H1 (cell line): Measurements from ENCODE around the gene SLC22A23. TPM values are rescaled to one million over a fixed set of nuclear protein-coding genes. Genes with fewer than 3 reads are reported as not detected.

ENCODE experiments used
- CTCF ChIA-PET: fragments of 300-600 bp; sonication (Branson Sonifier 250); formaldehyde crosslinking; loops from one replicate; lab custom pipeline; 2021; ENCODE audit not compliant: partially characterized antibody; lab: Charles Lee
- POLR2A ChIA-PET: fragments of 300-600 bp; sonication (Branson Sonifier 250); formaldehyde crosslinking; loops from one replicate; lab custom pipeline; 2021; ENCODE audit warnings: inconsistent platforms; ENCODE audit not compliant: partially characterized antibody; lab: Charles Lee
- DNase-seq, 2 experiments: peaks; one replicate each; pipeline versions ENCODE4 v3.0.0 to v3.0.0-alpha.2; 2010 to 2022; ENCODE audit warnings: low spot score in 2 of 2, low read depth in 1 of 2, mixed read lengths in 1 of 2
- FAIRE-seq: peaks from 2 replicates; lab custom pipeline; 2011; peaks lifted over from hg19 to GRCh38; lab: Jason Lieb, UNC
- H2AFZ ChIP-seq: 2 replicates; pipeline ENCODE4 v1.8.1; 2012; ENCODE audit warnings: low read length, inconsistent platforms
- H2AK5ac ChIP-seq: 2 replicates; pipeline ENCODE4 v1.6.1; 2013; ENCODE audit warnings: low read depth, low read length
- H2BK120ac ChIP-seq: replicated peaks from 2 replicates; pipeline ENCODE3; 2013; ENCODE audit warnings: low read depth, low read length, inconsistent platforms
- H2BK12ac ChIP-seq: 2 replicates; pipeline ENCODE4 v1.6.1; 2013; ENCODE audit warnings: low read depth, low read length
- H2BK15ac ChIP-seq: 2 replicates; pipeline ENCODE4 v1.6.1; 2013; ENCODE audit warnings: low read length
- H2BK20ac ChIP-seq: 2 replicates; pipeline ENCODE4 v1.6.1; 2013; ENCODE audit warnings: low read length
- H2BK5ac ChIP-seq: 2 replicates; pipeline ENCODE4 v1.6.1; 2013; ENCODE audit warnings: low read depth, low read length
- H3K14ac ChIP-seq: 2 replicates; pipeline ENCODE4 v1.6.1; 2013; ENCODE audit warnings: inconsistent platforms; ENCODE audit not compliant: insufficient read length
- H3K18ac ChIP-seq: 2 replicates; pipeline ENCODE4 v1.6.1; 2013; ENCODE audit warnings: low read length; ENCODE audit errors: extremely low read depth
- H3K23ac ChIP-seq: 2 replicates; pipeline ENCODE4 v1.6.1; 2013; ENCODE audit warnings: inconsistent platforms; ENCODE audit not compliant: insufficient read length
- H3K23me2 ChIP-seq: 2 replicates; pipeline ENCODE4 v1.6.1; 2013; ENCODE audit warnings: low read depth, low read length
- H3K27ac ChIP-seq: 2 replicates; pipeline ENCODE4 v1.6.1; 2011; ENCODE audit warnings: low read depth, low read length, inconsistent platforms
- H3K27me3 ChIP-seq, 4 experiments: replicated peaks in 1 of 4; 1 replicate in 1 of 4; 2 replicates in 3 of 4; pipeline versions ENCODE4 v1.6.1 to v1.8.1; 2011 to 2013; ENCODE audit warnings: low read length in 3 of 4, mild to moderate bottlenecking in 3 of 4, inconsistent platforms in 2 of 4, mixed read lengths in 2 of 4, moderate library complexity in 1 of 4; ENCODE audit not compliant: control insufficient read depth in 3 of 4, insufficient read depth in 3 of 4; ENCODE audit errors: extremely low read depth in 1 of 4
- H3K36me3 ChIP-seq, 4 experiments: 2 replicates each; pipeline versions ENCODE4 v1.6.1 to v1.8.1; 2011 to 2013; ENCODE audit warnings: mild to moderate bottlenecking in 4 of 4, low read length in 3 of 4, moderate library complexity in 2 of 4, control low read depth in 1 of 4, inconsistent platforms in 1 of 4; ENCODE audit not compliant: insufficient read depth in 4 of 4, control insufficient read depth in 2 of 4
- H3K4ac ChIP-seq: replicated peaks from 2 replicates; pipeline ENCODE3; 2013; ENCODE audit warnings: low read length, low read depth, mixed read lengths, inconsistent platforms; ENCODE audit not compliant: insufficient read length
- H3K4me1 ChIP-seq, 4 experiments: replicated peaks in 1 of 4; 1 replicate in 1 of 4; 2 replicates in 3 of 4; pipeline versions ENCODE4 v1.6.1 to v1.8.1; 2011 to 2013; ENCODE audit warnings: low read length in 3 of 4, inconsistent platforms in 2 of 4, mixed read lengths in 1 of 4; ENCODE audit not compliant: insufficient read depth in 4 of 4, control insufficient read depth in 3 of 4
- H3K4me2 ChIP-seq, 2 experiments: 2 replicates each; pipeline versions ENCODE4 v1.6.1 to v1.8.1; 2011 to 2013; ENCODE audit warnings: low read depth in 2 of 2, low read length in 2 of 2, control low read depth in 1 of 2, inconsistent platforms in 1 of 2, mild to moderate bottlenecking in 1 of 2; ENCODE audit not compliant: insufficient read depth in 1 of 2
- H3K4me3 ChIP-seq, 4 experiments: fragments of 200-600, 300-600 bp in 1 of 4; sonication (generic), shearing (Covaris generic), sonication (Bioruptor Twin) in 1 of 4; 2 replicates each; pipeline versions ENCODE4 v1.5.1 to v1.8.1; 2011 to 2016; ENCODE audit warnings: low read length in 4 of 4, low read depth in 3 of 4, control low read depth in 2 of 4, inconsistent platforms in 2 of 4, mild to moderate bottlenecking in 2 of 4, mixed read lengths in 1 of 4, moderate library complexity in 1 of 4; ENCODE audit not compliant: insufficient read depth in 2 of 4; ENCODE audit errors: extremely low read depth in 1 of 4
- H3K56ac ChIP-seq: replicated peaks from 2 replicates; pipeline ENCODE3; 2013; ENCODE audit warnings: low read depth, mild to moderate bottlenecking, mixed read lengths, low read length, inconsistent platforms; ENCODE audit not compliant: insufficient read length
- H3K79me1 ChIP-seq: 2 replicates; pipeline ENCODE4 v1.6.1; 2013; ENCODE audit warnings: low read depth, low read length, control low read depth
- H3K79me2 ChIP-seq, 2 experiments: 2 replicates each; pipeline versions ENCODE4 v1.6.1 to v1.8.1; 2012 to 2013; ENCODE audit warnings: low read length in 2 of 2, mild to moderate bottlenecking in 2 of 2, inconsistent platforms in 1 of 2; ENCODE audit not compliant: insufficient read depth in 2 of 2, control insufficient read depth in 1 of 2
- H3K9ac ChIP-seq, 4 experiments: replicated peaks in 1 of 4; 1 replicate in 1 of 4; 2 replicates in 3 of 4; pipeline versions ENCODE4 v1.6.1 to v1.8.1; 2011 to 2013; ENCODE audit warnings: low read depth in 3 of 4, low read length in 3 of 4, control low read depth in 2 of 4, mild to moderate bottlenecking in 2 of 4, moderate library complexity in 2 of 4, inconsistent platforms in 1 of 4; ENCODE audit errors: extremely low read depth in 1 of 4
- H3K9me3 ChIP-seq, 2 experiments: 2 replicates each; pipeline versions ENCODE4 v1.6.1 to v1.8.1; 2012 to 2013; ENCODE audit warnings: mild to moderate bottlenecking in 2 of 2, moderate library complexity in 2 of 2, control low read depth in 1 of 2, inconsistent platforms in 1 of 2, low read depth in 1 of 2, low read length in 1 of 2, mixed read lengths in 1 of 2; ENCODE audit not compliant: insufficient read depth in 2 of 2
- H4K20me1 ChIP-seq, 2 experiments: replicated peaks in 1 of 2; 2 replicates each; pipeline versions ENCODE3 to v1.8.1; 2011 to 2013; ENCODE audit warnings: inconsistent platforms in 2 of 2, low read length in 2 of 2, mild to moderate bottlenecking in 1 of 2; ENCODE audit not compliant: insufficient read depth in 2 of 2, control insufficient read depth in 1 of 2
- H4K5ac ChIP-seq: 2 replicates; pipeline ENCODE4 v1.6.1; 2013; ENCODE audit warnings: low read length, low read depth, mixed read lengths, inconsistent platforms; ENCODE audit not compliant: insufficient read length
- H4K8ac ChIP-seq: 2 replicates; pipeline ENCODE4 v1.8.0; 2013; ENCODE audit warnings: mild to moderate bottlenecking, moderate library complexity, low read length, inconsistent platforms; ENCODE audit not compliant: insufficient read depth; ENCODE audit errors: extremely low read depth
- H4K91ac ChIP-seq: replicated peaks from 2 replicates; pipeline ENCODE3; 2013; ENCODE audit warnings: low read length, mixed read lengths, inconsistent platforms; ENCODE audit not compliant: insufficient read length
- HDAC2 ChIP-seq, 2 experiments: fragments of 300-600 bp in 1 of 2; sonication (generic) in 1 of 2; IDR thresholded peaks; 2 replicates each; pipeline ENCODE4 v1.6.1; 2011 to 2012; ENCODE audit warnings: low read depth in 2 of 2, low read length in 2 of 2, mild to moderate bottlenecking in 2 of 2, moderate library complexity in 2 of 2, borderline replicate concordance in 1 of 2, inconsistent platforms in 1 of 2
- NRF1 ChIP-seq: IDR thresholded peaks from 2 replicates; pipeline ENCODE4 v1.6.1; 2011; ENCODE audit warnings: mild to moderate bottlenecking, low read depth, low read length, improper control_type of control experiment
- SRF ChIP-seq: IDR thresholded peaks from 2 replicates; pipeline ENCODE4 v1.6.1; 2011; ENCODE audit warnings: mild to moderate bottlenecking, low read depth, low read length, moderate library complexity
- TEAD4 ChIP-seq: IDR thresholded peaks from 2 replicates; pipeline ENCODE4 v1.6.1; 2012; ENCODE audit warnings: low read depth, low read length, inconsistent platforms, mixed read lengths
- WGBS, 2 experiments: shearing (Covaris generic) in 1 of 2; methylation state at CpG; one replicate each; pipeline versions ENCODE4 v1.1.6 to v1.1.7; 2013 to 2015; ENCODE audit warnings: low lambda C conversion rate in 2 of 2, mixed read lengths in 2 of 2, inconsistent platforms in 1 of 2, low coverage in 1 of 2, missing lambda C conversion rate in 1 of 2; ENCODE audit not compliant: insufficient replicate concordance in 2 of 2, insufficient coverage in 1 of 2, insufficient read length in 1 of 2; ENCODE audit errors: extremely low coverage in 1 of 2, missing lambda C conversion rate in 1 of 2; 5-methylcytosine and 5-hydroxymethylcytosine counted together
- polyA plus RNA-seq, 7 experiments: library from polyadenylated mRNA; depleted of rRNA in 3 of 7; stranded (reverse) in 5 of 7; unstranded in 2 of 7; fragments of >200 nt in 5 of 7; fragments of 200-250 nt in 2 of 7; gene quantifications; 1 replicate in 5 of 7; 2 replicates in 1 of 7; 4 replicates in 1 of 7; pipeline versions ENCODE4 v1.2.1 to v1.2.3, GENCODE V29; 2011 to 2013; ENCODE audit warnings: missing spikeins in 2 of 7, mixed read lengths in 2 of 7
- total RNA-seq: library from RNA; stranded (reverse); fragmentation: NEBNext Ultra II Directional; extraction: Animal tissue kit (Norgen Biotek cat#: 25700); gene quantifications from 2 replicates; pipeline ENCODE4 v1.2.1, GENCODE V29; 2021
- TF ChIP-seq, protein P1 (sequence below): IDR thresholded peaks from 2 replicates; pipeline ENCODE4 v1.6.1; 2012; ENCODE audit warnings: inconsistent platforms

Gene SLC22A23
- total and polyA plus RNA-seq, 2 of the 8 experiments (the other 6 are each of a cell fraction or from before 2014, with no cell fraction given), result 9.9 to 38.4 TPM

DNA sequence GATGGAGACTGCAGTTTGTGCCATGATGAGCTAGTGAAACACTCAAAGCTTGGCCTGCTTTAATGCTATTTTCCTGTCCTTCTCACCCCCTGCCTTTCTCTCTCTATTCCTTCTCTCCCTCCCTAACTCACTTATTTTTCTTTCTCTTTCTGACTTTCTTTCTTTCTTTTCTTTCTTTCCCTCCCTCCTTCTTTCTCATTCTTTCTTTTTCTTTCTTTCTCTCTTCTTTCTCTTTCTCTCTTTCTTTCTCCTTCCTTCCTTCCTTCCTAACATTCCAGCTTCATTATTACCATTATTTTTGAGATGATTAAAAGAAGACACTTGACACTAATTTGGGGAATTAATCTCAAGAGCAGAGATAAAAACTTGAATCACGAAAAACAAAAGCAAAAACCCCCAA, 39.5 kb upstream of the SLC22A23 start:
- Histone ChIP-seq H3K4me1 (no peaks in the 10 kb centered on the region), H3K23ac (no peak overlapping the region)
- 94% methylated on average over 1 of the region's 1 CpG; no CpG with 5 or more reads in 1 of the 2 experiments for WGBS, 2 experiments
- TF ChIP-seq NRF1 (no peak), SRF (no peak), HDAC2 (IDR thresholded peaks at IDR 0.05; ENCODE audit: borderline replicate concordance in 1 of 2, low read depth in 2 of 2, low read length in 2 of 2) (no peak), TEAD4 (no peak)
- TF ChIP-seq, protein P1, sequence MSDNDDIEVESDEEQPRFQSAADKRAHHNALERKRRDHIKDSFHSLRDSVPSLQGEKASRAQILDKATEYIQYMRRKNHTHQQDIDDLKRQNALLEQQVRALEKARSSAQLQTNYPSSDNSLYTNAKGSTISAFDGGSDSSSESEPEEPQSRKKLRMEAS, result no peak
- TF ChIP-seq, all 59 proteins: peak for 0
- no peak overlapping the region for H2AK5ac ChIP-seq
- no peak overlapping the region for H2AFZ ChIP-seq
- no peaks in the 10 kb centered on the region for H3K79me2 ChIP-seq
- no peak overlapping the region for H2BK120ac ChIP-seq
- H2BK12ac ChIP-seq, result no peak overlapping the region
- ChIA-PET CTCF (interaction anchor here (0.7 to 1.6 kb wide), 5 partner anchors 14 to 81 kb away, joined by 3 to 5 read pairs (median 3); partner anchors contain the start of gene SLC22A23), POLR2A (no interaction called here)
- DNase-seq (no peak), FAIRE-seq (no peak)
- H4K20me1 ChIP-seq, result no peaks in the 10 kb centered on the region
- H4K8ac ChIP-seq, result no peak overlapping the region
- H3K27ac ChIP-seq, result no peak overlapping the region
- H2BK20ac ChIP-seq, result no peak overlapping the region
- H3K36me3 ChIP-seq, result no peaks in the 10 kb centered on the region
- H3K9ac ChIP-seq, result no peak overlapping the region
- H3K9me3 ChIP-seq, result no peaks in the 10 kb centered on the region
- H3K23me2 ChIP-seq, result no peaks in the 10 kb centered on the region
- H2BK15ac ChIP-seq, result no peak overlapping the region
- H3K18ac ChIP-seq, result no peak overlapping the region
- no peak overlapping the region for H2BK5ac ChIP-seq
- H3K14ac ChIP-seq, result no peak overlapping the region
- no peak overlapping the region for H3K4ac ChIP-seq
- H4K5ac ChIP-seq, result no peak overlapping the region
- no peak overlapping the region for H3K56ac ChIP-seq
- no peak overlapping the region for H3K4me2 ChIP-seq
- H3K79me1 ChIP-seq, result no peaks in the 10 kb centered on the region
- no peak overlapping the region for H4K91ac ChIP-seq
- no peak overlapping the region for H3K4me3 ChIP-seq
- no peaks in the 10 kb centered on the region for H3K27me3 ChIP-seq
